Measurements from ENCODE around the gene NACAD. TPM values are rescaled to one million over a fixed set of nuclear protein-coding genes. Genes with fewer than 3 reads are reported as not detected.

NACAD gene
- total and polyA plus RNA-seq, 2 of the 4 experiments (the other 2 are of a cell fraction), result 0.54 to 2.2 TPM

- Histone ChIP-seq H3K18ac (ENCODE audit: low read depth, low read length) (no peak overlapping the region), H2BK120ac (ENCODE audit: low read depth, low read length) (no peak overlapping the region), H2BK5ac (ENCODE audit: low read depth, low read length, poor library complexity, severe bottlenecking) (no peak overlapping the region), H3K79me1 (ENCODE audit: low read depth in 1 of 2, low read length in 2 of 2) (no peaks in the 10 kb centered on the region; a peak in 1 of 4 replicates), H3K4me1 (ENCODE audit: control insufficient read depth, insufficient read depth, low read length) (no peaks in the 10 kb centered on the region), H3K27ac (ENCODE audit: insufficient read depth, low read length) (no peak overlapping the region), H4K91ac (ENCODE audit: insufficient read depth, low read depth, low read length) (no peak overlapping the region), H2BK15ac (ENCODE audit: low read depth, low read length) (no peak overlapping the region), H3K14ac (replicated peaks; ENCODE audit: low read depth, low read length) (no peak overlapping the region), H3K23ac (ENCODE audit: low read depth, low read length) (no peak overlapping the region), H3K4me3 (ENCODE audit: insufficient read depth, low read depth, low read length) (no peak overlapping the region), H3K9ac (ENCODE audit: low read depth, low read length) (no peak overlapping the region), H4K5ac (ENCODE audit: low read depth, low read length) (no peak overlapping the region), H4K20me1 (ENCODE audit: insufficient read depth, low read length) (peaks cover 4% of the 10 kb centered on the region; the same call in 1 of the 2 replicates), H2AK9ac (replicated peaks; ENCODE audit: low read depth, low read length, poor library complexity) (no peak overlapping the region), H2AK5ac (ENCODE audit: low read depth, low read length) (no peak overlapping the region), H3K27me3 (ENCODE audit: control insufficient read depth, insufficient read depth, low read length) (no peaks in the 10 kb centered on the region), H3K4ac (ENCODE audit: low read depth, low read length) (no peak overlapping the region), H3K9me3 (ENCODE audit: control insufficient read depth, insufficient read depth, low read length) (no peaks in the 10 kb centered on the region), H3K9me1 (ENCODE audit: insufficient read depth, low read length) (peaks cover 16% of the 10 kb centered on the region), H3K36me3 (ENCODE audit: control insufficient read depth, insufficient read depth, low read length) (peaks cover 59% of the 10 kb centered on the region), H3K56ac (ENCODE audit: extremely low read depth, insufficient read depth, low read length) (no peak overlapping the region), H2AFZ (replicated peaks; ENCODE audit: low read length, poor library complexity) (no peak overlapping the region), H3K4me2 (ENCODE audit: low read depth, low read length) (no peak overlapping the region), H2BK20ac (ENCODE audit: low read depth, low read length) (no peak overlapping the region), H4K8ac (ENCODE audit: low read depth in 2 of 2, low read length in 2 of 2) (no peak overlapping the region)
- ChIA-PET CTCF (no interaction called here), POLR2A (ENCODE audit: unreplicated experiment) (no interaction called here)
- dilution Hi-C loops (cut with HindIII; ENCODE audit: low sequenced_read_pairs, unreplicated experiment) (no loop called here), in situ Hi-C loops (cut with MboI; ENCODE audit: low sequenced_read_pairs) (no loop called here), intact Hi-C loops (cut with micrococcal nuclease) (no loop called here)
- TF ChIP-seq RCOR1 (IDR thresholded peaks at IDR 0.05; ENCODE audit: insufficient replicate concordance, low read length) (no peak), MAZ (IDR thresholded peaks at IDR 0.05; ENCODE audit: borderline replicate concordance, low read depth, low read length) (no peak), CEBPB (IDR thresholded peaks at IDR 0.05; ENCODE audit: low read depth, low read length) (no peak), CHD1 (IDR thresholded peaks at IDR 0.05; ENCODE audit: low read depth, low read length) (no peak), SMC3 (IDR thresholded peaks at IDR 0.05; ENCODE audit: low read depth, low read length) (no peak), BHLHE40 (IDR thresholded peaks at IDR 0.05; ENCODE audit: low read depth, low read length) (no peak), ELK1 (IDR thresholded peaks at IDR 0.05; ENCODE audit: borderline replicate concordance, low read depth, low read length) (no peak), MXI1 (IDR thresholded peaks at IDR 0.05; ENCODE audit: borderline replicate concordance, low read depth, low read length) (no peak), NFE2L2 (IDR thresholded peaks at IDR 0.05; ENCODE audit: low read depth, low read length) (no peak), MAFK (IDR thresholded peaks at IDR 0.05; ENCODE audit: low read depth, low read length) (no peak)
- TF ChIP-seq, protein P1, sequence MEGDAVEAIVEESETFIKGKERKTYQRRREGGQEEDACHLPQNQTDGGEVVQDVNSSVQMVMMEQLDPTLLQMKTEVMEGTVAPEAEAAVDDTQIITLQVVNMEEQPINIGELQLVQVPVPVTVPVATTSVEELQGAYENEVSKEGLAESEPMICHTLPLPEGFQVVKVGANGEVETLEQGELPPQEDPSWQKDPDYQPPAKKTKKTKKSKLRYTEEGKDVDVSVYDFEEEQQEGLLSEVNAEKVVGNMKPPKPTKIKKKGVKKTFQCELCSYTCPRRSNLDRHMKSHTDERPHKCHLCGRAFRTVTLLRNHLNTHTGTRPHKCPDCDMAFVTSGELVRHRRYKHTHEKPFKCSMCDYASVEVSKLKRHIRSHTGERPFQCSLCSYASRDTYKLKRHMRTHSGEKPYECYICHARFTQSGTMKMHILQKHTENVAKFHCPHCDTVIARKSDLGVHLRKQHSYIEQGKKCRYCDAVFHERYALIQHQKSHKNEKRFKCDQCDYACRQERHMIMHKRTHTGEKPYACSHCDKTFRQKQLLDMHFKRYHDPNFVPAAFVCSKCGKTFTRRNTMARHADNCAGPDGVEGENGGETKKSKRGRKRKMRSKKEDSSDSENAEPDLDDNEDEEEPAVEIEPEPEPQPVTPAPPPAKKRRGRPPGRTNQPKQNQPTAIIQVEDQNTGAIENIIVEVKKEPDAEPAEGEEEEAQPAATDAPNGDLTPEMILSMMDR (conservative IDR thresholded peaks at IDR 0.05; ENCODE audit: low read depth, low read length), result no peak
- TF ChIP-seq, protein P2, sequence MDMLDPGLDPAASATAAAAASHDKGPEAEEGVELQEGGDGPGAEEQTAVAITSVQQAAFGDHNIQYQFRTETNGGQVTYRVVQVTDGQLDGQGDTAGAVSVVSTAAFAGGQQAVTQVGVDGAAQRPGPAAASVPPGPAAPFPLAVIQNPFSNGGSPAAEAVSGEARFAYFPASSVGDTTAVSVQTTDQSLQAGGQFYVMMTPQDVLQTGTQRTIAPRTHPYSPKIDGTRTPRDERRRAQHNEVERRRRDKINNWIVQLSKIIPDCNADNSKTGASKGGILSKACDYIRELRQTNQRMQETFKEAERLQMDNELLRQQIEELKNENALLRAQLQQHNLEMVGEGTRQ (IDR thresholded peaks at IDR 0.05; ENCODE audit: low read depth, low read length), result no peak
- ATAC-seq (ENCODE audit: low read depth) (no peak), DNase-seq (no peak)
- WGBS, 2 experiments (ENCODE audit: extremely low coverage in 2 of 2, insufficient read length in 1 of 2), result no CpG with 5 or more reads among the region's 5 CpGs
- BruUV-seq (replicated peaks), result no TSS peak
Observed at GRCh38 chr7:45076946-45077345, 11.8 kb downstream of the NACAD start.
